Small intestine (tissue), 4 donors: ENCODE results near the gene MKRN3. TPM values are rescaled to one million over a fixed set of nuclear protein-coding genes. Genes with fewer than 3 reads are reported as not detected.

Source experiments
- polyA plus RNA-seq, 4 donors: library from polyadenylated mRNA; stranded (reverse) in 3 of 4; unstranded in 1 of 4; fragments of 200-250 nt in 3 of 4; fragments of 120-200 nt in 1 of 4; gene quantifications; one replicate each; pipeline versions ENCODE4 v1.2.1 to v1.2.3, GENCODE V29; 2013
- donor health status: healthy with polysubstance abuse.
- donor health status: Bipolar disorder and iron deficiency.
- donor health status: healthy.

MKRN3 gene
- polyA plus RNA-seq, 4 donors: 0.38 to 0.39 TPM; not detected in 2

Other genes with a start within 250 kb of the MKRN3 start
- not detected for gene GOLGA6L26, start 231.5 kb upstream of the MKRN3 start, polyA plus RNA-seq
- under 1 TPM in 2 of 4 donors, not detected in 2; 0.01 to 0.16 TPM for gene GOLGA8S, start 210.9 kb upstream of the MKRN3 start, polyA plus RNA-seq
- gene GOLGA6L2, start 118.4 kb upstream of the MKRN3 start, polyA plus RNA-seq: not detected
- 1 to 10 TPM in 1 of 4 donors, under 1 TPM in 1, not detected in 2; 0.15 to 2.2 TPM for gene MAGEL2, start 82.2 kb downstream of the MKRN3 start, polyA plus RNA-seq
- gene NDN, start 121.6 kb downstream of the MKRN3 start, polyA plus RNA-seq: 10 to 100 TPM in 3 of 4 donors, 1 to 10 TPM in 1; 7.6 to 69.2 (median 25.1) TPM